ENCODE results near the gene RBMS1.
"Not testable (repeated sequence)": the region's sequence is repeated elsewhere in the genome, so short reads cannot be mapped to it uniquely, and the experiment has no call there.

The RBMS1 gene

DNA sequence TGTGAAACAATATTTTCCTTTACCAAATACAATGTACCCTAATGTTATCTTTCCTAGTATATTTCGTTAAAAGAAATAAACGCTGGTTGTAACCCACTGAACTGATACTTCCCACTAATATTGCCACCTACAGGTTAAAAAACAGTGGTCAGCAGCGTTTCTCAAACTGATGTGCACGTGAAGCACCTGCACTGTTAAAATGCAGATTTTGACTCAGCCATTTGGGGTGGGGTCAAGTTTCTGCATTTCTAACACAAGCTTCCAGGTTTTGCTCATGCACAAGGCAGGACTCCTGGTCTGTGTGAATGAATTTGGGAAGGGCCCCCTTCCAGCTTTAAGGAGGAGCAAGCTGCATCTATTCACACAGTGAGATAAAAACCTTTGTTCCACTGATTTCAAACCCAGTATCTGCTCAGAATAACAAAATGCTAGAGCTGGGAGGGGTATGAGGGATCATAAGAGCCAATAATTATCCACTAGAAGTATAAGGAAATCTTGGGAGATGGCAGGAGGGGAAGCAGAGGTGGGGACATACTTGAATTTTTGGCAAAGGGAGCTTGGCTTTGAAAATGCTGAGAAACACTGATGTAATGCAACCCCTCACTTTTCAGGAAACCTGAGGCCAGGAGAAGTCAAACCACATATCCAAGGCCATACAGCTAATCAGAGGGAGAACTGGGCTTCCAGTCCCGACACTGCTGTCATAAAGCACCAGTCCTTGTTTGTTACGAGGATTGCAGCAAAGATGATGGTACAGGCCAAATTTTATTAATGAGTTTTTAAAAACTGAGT is 116.2 kb downstream of the RBMS1 start:
- DNase-seq, result no peak

DNA sequence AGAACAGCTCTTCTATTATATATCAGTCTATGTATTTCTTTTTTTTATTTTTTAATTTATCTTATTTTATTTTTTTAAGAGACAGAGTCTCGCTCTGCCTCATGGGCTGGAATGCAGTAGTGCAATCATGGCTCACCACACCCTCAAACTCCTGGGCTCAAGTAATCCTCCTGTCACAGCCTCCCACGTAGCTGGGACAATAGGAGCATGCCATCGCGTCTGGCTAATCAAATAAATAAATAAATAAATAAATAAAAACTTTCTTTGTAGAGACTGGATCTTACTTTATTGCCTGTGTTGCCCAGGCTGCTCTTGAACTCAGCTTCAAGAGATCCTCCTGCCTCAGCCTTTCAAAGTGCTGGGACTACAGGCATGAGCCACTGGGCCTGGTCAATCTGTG is 117.0 kb downstream of the RBMS1 start:
- DNase-seq, result no peak

DNA sequence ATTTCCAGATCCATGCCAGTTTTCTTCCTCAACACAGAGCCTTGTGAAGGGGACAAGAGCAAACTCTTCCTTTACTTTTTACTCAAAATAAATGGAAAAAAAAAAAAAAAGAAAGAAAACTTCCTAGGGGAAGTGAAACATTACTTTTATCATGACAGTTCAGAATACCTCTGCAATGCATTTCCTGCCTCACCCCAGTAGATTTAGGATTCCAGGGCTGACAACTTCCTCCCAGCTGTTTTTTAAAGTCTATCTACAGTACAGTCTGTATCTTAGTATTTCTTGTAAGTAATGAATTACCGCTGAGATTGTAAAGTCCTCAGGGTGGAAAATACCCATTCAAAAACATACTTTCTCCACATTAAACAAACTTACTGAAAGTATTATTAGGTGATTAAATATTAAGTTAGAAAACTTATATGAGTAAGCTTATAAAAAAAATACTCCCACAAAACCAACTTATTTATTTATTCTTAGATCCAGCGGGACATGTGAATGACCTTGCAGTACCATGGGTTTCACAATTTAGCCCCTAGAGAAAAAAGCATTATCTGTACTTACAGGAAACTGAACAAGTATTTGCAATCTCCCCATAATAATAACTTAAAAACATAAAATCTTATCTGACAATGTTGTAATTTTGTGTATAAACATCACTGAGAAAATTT is 117.7 kb downstream of the RBMS1 start:
- no peak for DNase-seq

DNA sequence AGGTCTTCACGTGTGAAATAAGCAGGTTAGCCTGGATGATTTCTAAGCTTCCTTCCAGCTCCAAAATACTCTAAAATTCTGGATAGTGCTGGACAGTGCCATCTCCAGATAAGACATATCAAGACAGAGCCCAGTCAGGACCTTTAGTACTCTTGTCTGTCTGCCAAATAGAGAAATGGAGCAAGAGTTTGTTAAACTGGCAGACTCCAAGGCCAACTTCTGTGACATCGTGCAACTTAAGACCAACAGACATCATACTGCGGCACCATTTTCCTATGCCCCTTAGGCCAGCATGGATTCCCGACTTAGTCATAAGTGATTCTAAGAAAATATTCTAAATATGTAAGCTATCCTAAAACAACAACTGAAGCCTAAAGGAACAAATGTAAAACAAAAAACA is 118.6 kb downstream of the RBMS1 start:
- DNase-seq, result no peak

DNA sequence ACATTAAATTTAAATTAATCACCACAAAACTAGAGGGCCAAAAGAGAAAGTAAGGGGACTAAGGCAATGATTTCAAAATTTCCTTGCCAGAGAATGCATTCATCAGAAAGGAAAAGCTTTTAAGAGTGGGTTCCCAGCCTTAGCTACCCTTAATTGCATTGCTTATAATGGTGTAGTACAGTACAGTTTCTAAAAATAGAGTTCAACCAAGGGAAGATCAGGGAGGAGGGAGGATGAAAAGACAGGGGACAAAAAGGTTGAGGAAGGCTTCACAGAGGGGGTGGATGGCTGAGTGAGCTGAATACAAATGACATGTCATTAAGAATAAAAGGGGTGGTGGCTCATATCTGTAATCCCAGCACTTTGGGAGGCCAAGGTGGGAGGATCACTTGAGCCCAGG is 119.9 kb downstream of the RBMS1 start:
- DNase-seq, result no peak

DNA sequence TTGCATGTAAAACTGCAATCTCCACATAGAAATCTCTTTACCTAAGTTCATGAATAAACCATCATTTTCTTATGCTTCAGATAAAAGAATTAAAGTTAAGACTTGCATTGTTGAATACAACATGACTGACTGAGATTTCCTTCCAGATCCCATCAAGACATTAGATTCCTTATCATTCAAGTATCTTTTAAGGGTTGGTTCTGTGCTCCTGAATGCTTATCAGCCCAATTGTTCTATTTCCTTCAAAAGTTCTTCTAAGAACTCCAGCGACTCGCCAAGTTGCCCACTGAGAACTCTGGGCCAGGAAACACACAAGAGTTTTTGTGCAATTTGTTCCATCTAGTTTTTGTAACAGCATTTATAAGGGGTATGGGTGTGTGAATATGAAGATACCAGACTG is 120.3 kb downstream of the RBMS1 start:
- no peak for DNase-seq

DNA sequence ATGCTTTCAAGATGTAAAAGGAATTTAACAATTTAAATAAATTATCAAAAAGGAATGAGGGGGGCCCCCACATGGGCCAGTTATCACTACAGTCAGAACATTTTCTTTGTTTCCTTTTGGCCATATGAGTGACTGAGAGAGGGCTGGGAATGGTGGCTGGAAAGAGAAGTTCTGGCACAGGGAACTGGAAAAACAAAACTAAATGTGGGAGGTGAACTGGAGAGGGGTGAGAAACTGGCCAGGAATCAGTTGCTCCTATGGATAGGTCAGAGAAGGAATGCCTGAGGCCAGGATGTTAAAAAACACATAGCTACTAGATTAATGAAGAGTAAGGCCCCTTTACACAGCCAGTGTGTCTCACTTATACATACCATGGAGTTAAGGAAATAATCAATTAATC is 121.0 kb downstream of the RBMS1 start:
- DNase-seq, result no peak

DNA sequence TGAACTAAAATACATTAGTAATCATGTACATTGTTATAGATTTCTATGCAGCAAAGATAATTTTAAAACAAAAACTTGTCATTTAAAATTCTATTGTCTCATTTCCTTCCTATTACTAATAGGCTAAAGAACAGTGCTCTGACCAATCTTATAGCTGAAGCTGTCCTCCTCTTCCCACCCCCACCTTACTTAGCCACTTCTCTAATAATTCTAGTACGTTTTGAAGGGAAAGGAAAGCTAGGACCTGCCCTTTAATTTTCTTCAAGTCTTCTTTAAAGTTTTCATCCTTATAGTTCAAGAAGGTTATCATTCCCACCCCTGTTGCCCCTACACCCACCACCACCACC is 121.6 kb downstream of the RBMS1 start:
- no peak for DNase-seq

DNA sequence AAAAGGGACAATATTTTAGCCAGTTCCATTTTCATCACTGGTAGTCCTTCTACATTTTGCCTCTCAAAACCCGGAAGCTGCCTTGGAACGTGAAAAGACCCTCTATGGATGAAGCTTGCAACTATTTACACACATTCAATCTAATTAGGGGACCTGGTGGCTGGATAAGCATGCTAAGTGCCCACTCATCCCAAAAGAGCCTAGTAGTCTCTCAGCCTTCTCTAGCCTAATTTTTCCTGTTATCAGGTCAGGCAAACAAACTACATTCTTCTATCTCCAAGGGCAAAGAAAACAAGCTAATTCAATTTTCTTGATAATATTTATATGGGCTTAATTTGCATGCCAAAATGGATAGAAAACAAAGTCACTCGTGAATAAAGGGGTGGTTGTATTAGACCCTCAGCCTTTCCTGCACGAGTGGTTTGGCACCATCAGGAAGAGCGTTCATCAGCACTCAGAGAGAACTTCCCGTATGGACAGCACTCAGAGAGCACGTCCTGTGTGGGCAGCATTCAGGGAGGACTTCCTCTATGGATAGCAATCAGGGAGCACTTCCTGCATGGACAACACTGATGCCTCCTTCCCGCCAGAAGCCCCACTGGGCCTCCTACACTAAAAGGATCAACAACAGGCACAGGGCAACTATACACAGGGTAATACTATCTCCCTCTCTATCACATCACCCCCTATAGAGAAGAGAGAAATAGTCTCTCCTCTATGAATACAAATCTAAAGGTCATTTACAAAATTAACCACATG is 122.2 kb downstream of the RBMS1 start:
- no peak for DNase-seq

DNA sequence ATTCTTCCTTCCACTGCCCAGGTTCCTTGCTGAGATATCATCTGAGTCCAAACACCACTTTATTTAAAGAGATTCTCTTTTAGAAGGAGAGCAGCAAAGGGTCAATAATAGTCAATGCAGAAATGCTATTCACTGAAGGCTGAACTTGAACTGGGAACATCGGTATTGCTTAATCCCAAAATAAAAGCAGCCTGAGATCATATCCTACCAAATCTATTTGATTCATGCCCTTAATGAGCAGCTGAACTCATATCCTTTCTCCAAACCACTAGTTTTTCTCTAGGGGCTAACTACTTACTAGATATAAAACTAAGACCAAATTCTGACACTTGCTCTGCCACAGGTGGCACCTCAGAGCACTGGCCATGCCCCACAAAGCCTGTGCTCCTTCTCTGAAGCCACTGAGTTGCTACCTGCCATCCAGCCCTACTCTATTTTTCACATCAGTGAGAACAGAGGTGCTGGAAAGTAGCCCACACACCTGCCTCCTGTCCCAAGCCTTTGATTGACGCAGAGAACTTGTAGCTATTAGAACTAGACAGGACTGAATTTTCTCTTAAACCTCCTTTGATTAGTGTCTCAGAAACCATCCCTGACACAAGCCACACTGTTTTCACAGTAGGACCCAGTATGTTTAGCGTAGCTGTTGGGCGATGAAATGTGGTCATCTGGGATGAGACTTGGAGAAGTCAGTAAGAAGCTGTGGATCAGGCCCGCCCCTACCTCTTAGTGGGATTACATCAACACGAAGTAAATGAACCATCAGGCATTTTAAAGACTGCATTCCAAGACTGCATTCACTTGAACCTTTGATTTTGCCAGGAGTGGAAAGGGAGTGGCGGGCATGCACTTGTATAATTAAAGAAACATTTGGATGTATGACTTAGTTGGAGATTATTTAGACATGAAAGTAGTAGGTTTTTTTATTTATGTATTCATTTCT is 124.3 kb downstream of the RBMS1 start:
- no peak for DNase-seq

DNA sequence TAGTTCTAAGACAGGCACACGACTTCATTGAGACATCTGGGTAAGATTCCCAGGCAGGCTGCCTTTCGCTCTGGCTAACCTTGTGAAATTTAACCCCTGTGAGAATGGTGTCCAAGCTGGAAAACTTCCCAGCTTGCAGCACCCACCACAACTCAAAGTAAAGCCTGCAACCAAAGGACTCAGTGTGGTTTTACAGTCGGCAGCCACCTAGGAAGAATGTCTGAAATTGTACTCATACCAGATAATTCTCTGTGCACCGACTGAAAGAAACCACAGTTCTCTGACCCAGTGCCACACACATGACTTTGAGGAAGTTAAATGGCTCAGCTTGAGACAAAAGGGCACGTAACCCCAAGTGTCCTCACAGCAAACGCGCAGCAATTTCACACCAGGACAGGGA is 125.7 kb downstream of the RBMS1 start:
- no peak for DNase-seq

DNA sequence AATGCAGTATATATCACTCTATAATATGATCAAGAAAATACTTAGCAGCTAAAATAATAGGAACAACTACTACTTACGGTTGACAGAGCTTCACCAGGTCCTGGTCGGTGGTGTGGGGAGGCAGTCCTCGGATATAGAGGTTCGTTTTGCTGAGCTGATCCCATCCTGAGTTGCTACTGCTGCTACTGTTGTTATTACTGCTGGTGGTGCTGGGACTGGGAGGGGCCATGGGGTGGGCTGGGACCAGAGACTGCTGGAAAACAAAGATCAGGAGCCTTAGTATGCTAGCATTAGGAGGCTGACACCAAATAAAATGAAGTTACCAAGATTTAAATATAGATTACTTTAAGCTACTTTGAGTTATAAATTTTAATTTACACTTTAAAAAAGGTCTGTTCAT is 126.5 kb downstream of the RBMS1 start:
- not testable (repeated sequence) for DNase-seq

DNA sequence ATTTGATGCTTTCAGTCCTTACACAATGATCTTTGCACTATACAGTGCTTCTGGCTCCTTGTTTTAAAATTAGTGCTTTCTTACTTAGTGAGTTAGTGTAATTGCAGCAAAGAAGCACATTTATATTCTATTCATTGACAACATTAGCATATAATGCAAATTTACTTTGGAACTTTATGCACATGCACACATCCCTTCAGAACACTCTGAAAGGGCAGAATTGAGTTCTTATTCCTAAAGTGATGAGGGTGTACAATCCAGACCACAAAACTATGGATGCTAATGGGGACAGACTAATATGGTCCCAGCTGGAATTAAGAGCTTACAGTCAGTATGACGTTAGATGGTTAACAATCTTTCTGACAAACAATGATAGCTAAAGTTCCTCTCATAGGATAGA is 127.1 kb downstream of the RBMS1 start:
- DNase-seq, result no peak

DNA sequence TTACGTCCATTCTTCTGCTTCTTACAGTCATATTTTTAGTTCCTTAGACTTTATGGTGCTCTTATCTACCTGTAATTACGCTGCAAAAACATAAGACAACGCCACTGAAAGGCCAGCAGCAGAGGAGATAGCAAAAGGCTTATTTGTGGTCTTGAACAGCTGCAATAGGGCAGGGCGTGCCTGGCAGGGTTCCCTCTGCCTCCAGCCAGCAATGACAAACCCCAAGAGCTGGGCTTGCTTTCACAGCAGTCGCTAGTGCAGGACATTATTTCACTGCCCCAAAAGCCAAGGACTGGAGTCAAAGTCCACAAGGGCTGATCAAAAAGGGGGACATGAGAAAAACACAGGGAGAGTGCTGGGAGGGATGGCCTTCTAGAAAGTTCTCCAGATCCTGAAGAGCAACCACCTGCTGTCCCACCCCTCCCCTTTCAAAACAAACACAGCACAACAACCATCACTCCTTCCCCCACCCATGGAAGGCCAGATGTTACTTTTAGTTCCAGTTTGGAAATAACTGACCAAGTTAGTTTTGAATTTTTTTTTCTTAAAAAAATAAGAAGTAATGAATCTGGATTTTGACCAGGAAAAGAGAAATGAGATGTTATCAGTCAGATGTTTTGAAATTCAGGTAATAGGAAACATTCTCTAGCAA is 127.8 kb downstream of the RBMS1 start:
- DNase-seq, result no peak

DNA sequence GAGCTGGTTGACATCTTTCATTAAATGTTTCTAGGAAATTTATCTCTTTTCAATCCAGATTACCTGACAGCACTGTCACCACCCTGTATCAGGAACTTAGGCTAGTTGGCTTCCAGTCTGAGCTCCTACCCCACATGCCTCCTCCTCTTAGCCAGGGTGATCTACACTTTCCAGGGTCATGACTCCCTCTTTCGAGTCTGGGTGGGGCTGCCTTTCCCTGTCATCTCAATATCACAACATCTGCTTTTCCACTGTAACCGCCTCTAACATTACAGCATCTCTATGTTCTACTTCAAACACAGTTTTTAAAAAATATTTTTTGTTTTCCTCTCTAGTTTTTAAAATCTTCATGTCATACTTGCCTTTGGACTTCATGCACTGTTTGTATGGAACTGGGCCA is 129.2 kb downstream of the RBMS1 start:
- no peak for DNase-seq

DNA sequence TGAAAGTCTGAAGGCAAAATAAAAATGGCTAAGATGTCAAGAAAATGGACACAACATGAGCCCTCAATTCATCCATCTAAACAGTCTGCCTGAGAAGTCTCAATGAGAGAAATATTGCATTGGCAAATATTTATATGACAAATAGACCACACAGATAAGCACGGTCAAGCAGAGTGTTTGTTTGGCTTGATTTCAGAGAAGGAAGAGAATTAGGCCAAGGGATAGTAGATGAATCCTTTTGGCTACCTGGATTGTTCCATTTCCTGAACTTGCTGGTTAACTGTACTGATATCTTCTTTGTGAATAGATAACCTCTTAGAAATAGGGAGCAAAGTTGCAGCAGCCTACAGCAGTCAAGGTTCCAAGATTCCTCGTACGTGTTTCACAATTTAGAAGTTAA is 129.6 kb downstream of the RBMS1 start:
- DNase-seq, result no peak

DNA sequence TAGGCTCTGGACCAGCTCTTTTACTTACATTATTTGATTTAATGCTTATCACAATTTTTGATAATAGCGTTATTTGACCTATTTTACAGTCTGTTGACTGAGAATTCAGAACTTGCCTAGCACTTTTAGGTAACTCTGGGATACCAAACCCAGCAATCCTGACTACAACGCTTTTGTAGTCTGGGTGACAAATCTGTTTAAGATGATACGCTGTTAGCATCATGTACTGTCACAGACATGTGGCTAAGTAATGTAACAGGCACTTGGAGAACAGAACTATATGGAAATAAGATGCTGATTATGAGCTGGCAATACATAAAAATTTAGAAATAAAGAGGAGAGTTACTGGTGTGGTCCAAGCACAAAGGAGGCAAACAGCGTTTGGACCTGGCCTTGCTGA is 130.6 kb downstream of the RBMS1 start:
- DNase-seq, result no peak

DNA sequence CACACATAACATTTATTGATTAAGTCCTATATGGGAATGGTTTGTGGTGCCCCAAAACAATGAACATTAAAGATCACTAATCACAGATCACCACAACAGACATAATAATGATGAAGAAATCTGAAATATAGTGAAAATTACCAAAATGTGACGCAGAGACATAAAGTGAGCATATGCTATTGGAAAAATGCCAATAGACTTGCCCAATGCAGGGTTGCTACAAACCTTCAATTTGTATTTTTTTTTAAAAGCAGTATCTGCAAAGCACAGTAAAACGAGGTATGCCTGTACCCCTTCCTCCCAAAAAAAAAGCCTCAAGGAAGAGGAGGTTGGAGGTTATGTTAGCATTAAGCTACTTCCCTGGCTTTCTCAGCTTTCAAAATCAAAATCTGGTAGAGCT is 131.1 kb downstream of the RBMS1 start:
- no peak for DNase-seq

DNA sequence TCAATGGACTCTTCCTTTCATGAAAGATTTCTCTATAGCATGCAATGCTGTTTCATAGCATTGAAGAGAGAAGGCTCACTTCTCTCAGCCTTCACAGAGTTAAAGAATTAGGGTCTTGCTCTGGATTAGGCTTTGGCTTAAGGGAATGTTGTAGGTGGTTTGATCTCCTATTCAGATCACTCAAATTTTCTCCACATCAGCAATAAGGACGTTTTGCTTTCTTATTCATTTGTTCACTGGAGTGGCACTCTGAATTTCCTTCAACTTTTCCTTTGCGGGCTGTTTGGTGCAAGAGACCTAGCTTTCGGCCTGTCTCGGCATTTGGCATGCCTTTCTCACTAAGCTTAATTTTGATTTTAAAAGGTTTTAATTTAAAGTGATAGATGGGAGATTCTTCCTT is 131.6 kb downstream of the RBMS1 start:
- no peak for DNase-seq

DNA sequence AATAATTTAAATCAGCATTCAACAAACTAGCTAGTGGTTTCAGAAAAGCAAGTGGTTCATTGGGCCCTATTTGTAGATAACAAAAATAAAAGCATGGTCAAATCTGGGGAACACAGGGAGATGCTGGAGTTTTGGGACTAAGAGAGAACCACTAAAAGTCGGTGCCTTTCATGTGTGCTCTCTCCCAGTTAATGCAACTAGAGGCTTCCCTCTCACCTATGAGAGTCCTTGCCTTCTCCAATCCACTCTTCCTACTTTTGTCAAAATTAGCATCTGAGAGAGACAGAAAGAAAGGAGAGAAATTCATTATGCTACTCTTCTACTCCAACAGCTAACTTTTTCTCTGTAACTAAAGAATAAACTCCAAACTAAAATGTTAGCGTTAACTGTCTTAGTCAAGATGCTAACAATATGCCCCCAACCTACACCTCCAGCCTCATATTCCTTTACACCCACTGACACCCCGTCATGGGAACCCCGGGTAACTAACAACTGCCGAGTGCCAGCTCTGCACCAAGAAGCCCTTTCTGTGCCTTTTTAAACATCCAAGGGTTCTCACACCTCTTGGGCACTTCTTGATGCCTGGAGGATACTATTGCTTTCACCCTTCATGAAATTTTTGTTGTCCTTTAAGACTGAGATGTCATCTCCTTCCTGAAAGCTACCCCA is 133.4 kb downstream of the RBMS1 start:
- DNase-seq, result no peak

DNA sequence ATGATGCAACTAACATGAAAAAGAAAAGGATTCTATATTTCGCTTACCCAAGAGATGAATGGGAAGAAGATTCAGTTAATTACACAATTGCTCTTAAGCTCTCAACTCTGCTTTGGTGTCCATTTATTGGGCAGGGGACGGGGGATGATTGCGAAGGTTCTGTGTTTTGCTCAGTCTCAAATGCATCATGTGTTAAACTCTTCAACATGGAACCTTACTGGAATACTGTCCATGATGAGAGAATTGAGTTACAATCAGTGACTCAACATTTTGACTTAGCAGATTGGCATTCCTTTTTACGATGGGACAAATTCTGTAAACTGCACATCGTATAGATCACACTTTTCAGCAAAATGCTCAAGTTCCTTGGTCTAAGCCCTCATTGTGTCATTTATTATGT is 135.6 kb downstream of the RBMS1 start:
- DNase-seq, result no peak

DNA sequence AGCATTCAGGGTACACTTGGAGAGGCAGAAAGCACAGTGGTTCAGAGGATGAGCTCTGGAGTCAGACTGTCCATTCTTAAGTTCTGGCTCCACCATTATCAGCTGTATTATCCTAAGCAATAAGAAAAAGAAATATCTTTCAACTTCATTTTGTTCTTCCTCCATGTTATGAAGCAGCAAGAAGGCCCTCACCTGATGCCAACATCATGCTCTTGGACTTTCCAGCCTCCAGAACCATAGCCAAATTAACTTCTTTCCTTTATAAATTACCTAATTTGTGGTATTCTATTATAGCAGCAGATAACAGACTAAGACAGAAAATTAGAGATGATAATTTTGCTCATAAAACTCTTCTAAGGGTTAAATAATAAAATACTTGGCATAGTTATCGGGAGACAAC is 137.1 kb downstream of the RBMS1 start:
- no peak for DNase-seq
